HepG2 (cell line): ENCODE data around the gene VSTM4. TPM values are rescaled to one million over a fixed set of nuclear protein-coding genes. Genes with fewer than 3 reads are reported as not detected.

Experiments
- ATAC-seq: fragments of 200-7000 bp; cut with Tn5 transposase; 3 replicates; pipeline ENCODE4 v1.9.1; 2020; ENCODE audit warnings: mild to moderate bottlenecking, moderate library complexity
- BruUV-seq: library from RNA; stranded (reverse); fragments of 400-500 nt; replicated peaks from 2 replicates; lab custom pipeline; 2021; lab: Mats Ljungman, UMichigan
- CTCF ChIA-PET: fragments of 300-600 bp; formaldehyde crosslinking; extraction: SDS; loops from one replicate; lab custom pipeline; 2021; ENCODE audit warnings: low total read pairs, inconsistent platforms, low intra/inter-chr PET ratio; lab: Yijun Ruan, JAX
- POLR2A ChIA-PET: fragments of 350-600 bp; sonication (Branson Sonifier 250); formaldehyde crosslinking; loops from one replicate; lab custom pipeline; 2020; ENCODE audit warnings: antibody characterized with exemption, inconsistent platforms; lab: Yijun Ruan, JAX
- DNase-seq: peaks from one replicate; pipeline ENCODE4 v3.0.0-alpha.2; 2015; ENCODE audit warnings: low spot score
- FAIRE-seq: peaks from 3 replicates; lab custom pipeline; 2011; peaks lifted over from hg19 to GRCh38; lab: Jason Lieb, UNC
- H2AFZ ChIP-seq: one replicate; pipeline ENCODE4 v1.6.1; 2011; ENCODE audit warnings: low read length, inconsistent platforms
- H3K27ac ChIP-seq: fragments of 300-600 bp; 3 replicates; pipeline ENCODE4 v1.8.0; 2011; ENCODE audit warnings: mixed run types, mild to moderate bottlenecking, mixed read lengths, low read length, inconsistent platforms; ENCODE audit not compliant: insufficient read depth; ENCODE audit errors: extremely low read length
- H3K27me3 ChIP-seq, 2 experiments: fragments of 200-600 bp in 1 of 2; 2 replicates in 1 of 2; 3 replicates in 1 of 2; pipeline versions ENCODE4 v1.6.0 to v1.8.0; 2011; ENCODE audit warnings: low read length in 2 of 2, mild to moderate bottlenecking in 2 of 2, moderate library complexity in 2 of 2, inconsistent platforms in 1 of 2; ENCODE audit not compliant: insufficient read depth in 2 of 2, control insufficient read depth in 1 of 2
- H3K36me3 ChIP-seq, 2 experiments: fragments of 200-600 bp in 1 of 2; replicated peaks in 1 of 2; 2 replicates in 1 of 2; 3 replicates in 1 of 2; pipeline versions ENCODE4 v1.5.1 to v1.8.0; 2011; ENCODE audit warnings: low read length in 2 of 2, inconsistent platforms in 1 of 2; ENCODE audit not compliant: insufficient read depth in 2 of 2, control insufficient read depth in 1 of 2
- H3K4me1 ChIP-seq: 2 replicates; pipeline ENCODE4 v1.5.1; 2012; ENCODE audit warnings: low read length, inconsistent platforms; ENCODE audit not compliant: insufficient read depth
- H3K4me2 ChIP-seq: 2 replicates; pipeline ENCODE4 v1.6.0; 2011; ENCODE audit warnings: low read depth, low read length, inconsistent platforms
- H3K4me3 ChIP-seq, 3 experiments: fragments of 200-600 bp in 1 of 3; sonication (generic), shearing (Covaris generic) in 1 of 3; replicated peaks in 1 of 3; 2 replicates each; pipeline ENCODE4 v1.5.1; 2011 to 2016; ENCODE audit warnings: low read length in 3 of 3, inconsistent platforms in 2 of 3, low read depth in 2 of 3, mild to moderate bottlenecking in 2 of 3, control low read depth in 1 of 3, mixed read lengths in 1 of 3; ENCODE audit not compliant: insufficient read depth in 1 of 3
- H3K79me2 ChIP-seq: one replicate; pipeline ENCODE4 v1.6.1; 2011; ENCODE audit warnings: low read length, inconsistent platforms; ENCODE audit not compliant: insufficient read depth
- H3K9ac ChIP-seq: 2 replicates; pipeline ENCODE4 v1.6.0; 2011; ENCODE audit warnings: mild to moderate bottlenecking, low read depth, low read length, inconsistent platforms; ENCODE audit not compliant: insufficient read depth
- H3K9me3 ChIP-seq: 2 replicates; pipeline ENCODE4 v1.5.1; 2012; ENCODE audit warnings: mild to moderate bottlenecking, low read length
- H4K20me1 ChIP-seq: 2 replicates; pipeline ENCODE4 v1.6.0; 2011; ENCODE audit warnings: inconsistent platforms, mild to moderate bottlenecking, low read length, moderate library complexity; ENCODE audit not compliant: insufficient read depth
- AKNA ChIP-seq: sonication (generic); formaldehyde crosslinking; IDR thresholded peaks from 2 replicates; pipeline ENCODE4 v1.4.0; 2020; ENCODE audit warnings: missing genetic modification reagents, borderline replicate concordance
- ATF5 ChIP-seq: sonication (generic); formaldehyde crosslinking; IDR thresholded peaks from 2 replicates; pipeline ENCODE4 v1.4.0; 2020; ENCODE audit warnings: mild to moderate bottlenecking, low read depth, missing genetic modification reagents
- DDIT3 ChIP-seq: sonication (generic); formaldehyde crosslinking; IDR thresholded peaks from 2 replicates; pipeline ENCODE4 v1.4.0; 2020; ENCODE audit warnings: mild to moderate bottlenecking, missing genetic modification reagents
- ETV6 ChIP-seq: sonication (generic); formaldehyde crosslinking; conservative IDR thresholded peaks from 2 replicates; pipeline ENCODE4 v1.4.0; 2020; ENCODE audit warnings: missing genetic modification reagents
- KMT2A ChIP-seq: sonication (generic); formaldehyde crosslinking; IDR thresholded peaks from 2 replicates; pipeline ENCODE4 v1.4.0; 2020; ENCODE audit warnings: missing genetic modification reagents
- SETDB1 ChIP-seq: sonication (generic); formaldehyde crosslinking; IDR thresholded peaks from 2 replicates; pipeline ENCODE4 v1.5.1; 2020; ENCODE audit warnings: missing genetic modification reagents, mild to moderate bottlenecking, borderline replicate concordance
- ZNF3 ChIP-seq: IDR thresholded peaks from 2 replicates; pipeline ENCODE4 v1.7.0; 2017; ENCODE audit warnings: inconsistent platforms
- ZNF414 ChIP-seq: sonication (generic); formaldehyde crosslinking; IDR thresholded peaks from 2 replicates; pipeline ENCODE4 v1.5.0; 2020; ENCODE audit warnings: missing genetic modification reagents
- WGBS: methylation state at CpG from one replicate; pipeline ENCODE4 v1.1.6; 2017; ENCODE audit warnings: low lambda C conversion rate; 5-methylcytosine and 5-hydroxymethylcytosine counted together
- in situ Hi-C: cut with HindIII; loops from 2 replicates; pipeline ENCODE4 v1.10.0; 2017; ENCODE audit warnings: low pct_unique_long_range_greater_than_20kb; ENCODE audit not compliant: extremely low pct_ligation_motif_present
- intact Hi-C: fragments of 100-400 bp; cut with micrococcal nuclease; formaldehyde crosslinking; loops from one replicate; pipeline ENCODE4 v1.10.0; 2022; ENCODE audit not compliant: unreplicated experiment
- polyA plus RNA-seq, 8 experiments: library from polyadenylated mRNA; depleted of rRNA in 3 of 8; stranded (reverse) in 7 of 8; unstranded in 1 of 8; fragments of >200 nt; fragmentation: Illumina TruSeq in 4 of 8; extraction: Trizol in 4 of 8; gene quantifications; 2 replicates each; pipeline versions ENCODE4 v1.2.1 to v1.2.3, GENCODE V29; 2011 to 2016; ENCODE audit warnings: low read depth in 4 of 8, missing spikeins in 1 of 8, mixed read lengths in 1 of 8; ENCODE audit not compliant: insufficient read depth in 1 of 8
- total RNA-seq, 5 experiments: library from RNA; depleted of rRNA; stranded (reverse); fragments of >200 nt; fragmentation: Illumina TruSeq; extraction: Trizol; gene quantifications; 2 replicates each; pipeline ENCODE4 v1.2.3, GENCODE V29; 2016; ENCODE audit warnings: low read depth in 1 of 5

VSTM4 gene
- total and polyA plus RNA-seq, 2 of the 13 experiments (the other 11 are each of a cell fraction or from before 2014, with no cell fraction given) = not detected

GRCh38 chr10:49076319-49076718 is 39.0 kb downstream of the VSTM4 start:
- Histone ChIP-seq H3K4me2 (no peak overlapping the region), H3K36me3 (no peaks in the 10 kb centered on the region), H3K9me3 (no peaks in the 10 kb centered on the region), H2AFZ (no peak overlapping the region), H3K79me2 (no peaks in the 10 kb centered on the region), H4K20me1 (no peaks in the 10 kb centered on the region), H3K4me1 (peaks cover 7% of the 10 kb centered on the region), H3K9ac (no peak overlapping the region), H3K27ac (no peak overlapping the region), H3K27me3 (no peaks in the 10 kb centered on the region), H3K4me3 (no peak overlapping the region)
- ATAC-seq (no peak), FAIRE-seq (no peak), DNase-seq (no peak)
- 54% methylated on average over 7 of the region's 7 CpGs for WGBS
- ChIA-PET CTCF (no interaction called here), POLR2A (no interaction called here)
- in situ Hi-C loops (no loop called here), intact Hi-C loops (no loop called here)
- no peak for TF ChIP-seq KMT2A (CRISPR knock-in tag)
- TF ChIP-seq ZNF3 = no peak
- no peak for TF ChIP-seq SETDB1 (CRISPR knock-in tag)
- TF ChIP-seq ATF5 = no peak
- no peak for TF ChIP-seq ETV6 (CRISPR knock-in tag)
- no peak for TF ChIP-seq ZNF414 (CRISPR knock-in tag)
- TF ChIP-seq DDIT3 (CRISPR knock-in tag) = no peak
- BruUV-seq = no TSS peak

- H3K9ac ChIP-seq = no peak overlapping the region
- ChIA-PET POLR2A (no interaction called here), CTCF (no interaction called here)
- H3K27me3 ChIP-seq = no peaks in the 10 kb centered on the region
- intact Hi-C loops (no loop called here), in situ Hi-C loops (no loop called here)
- no peak overlapping the region for H2AFZ ChIP-seq
- no peak overlapping the region for H3K27ac ChIP-seq
- H3K9me3 ChIP-seq = no peaks in the 10 kb centered on the region
- no peak for TF ChIP-seq AKNA (CRISPR knock-in tag)
- no peak overlapping the region for H3K4me3 ChIP-seq
- no peak overlapping the region for H3K4me2 ChIP-seq
- H3K36me3 ChIP-seq = no peaks in the 10 kb centered on the region
- ATAC-seq = no peak
- H4K20me1 ChIP-seq = no peaks in the 10 kb centered on the region
- no peak for FAIRE-seq
- 0% methylated on average over 1 of the region's 2 CpGs for WGBS
- no peak for DNase-seq
- no TSS peak for BruUV-seq
- H3K4me1 ChIP-seq = peaks cover 1% of the 10 kb centered on the region
- no peaks in the 10 kb centered on the region for H3K79me2 ChIP-seq
Observed at GRCh38 chr10:49075743-49076142, 39.6 kb downstream of the VSTM4 start.
